Ishikawa (cell line): Measurements from ENCODE around the gene VPS72.
A peak's percentile ranks its signal among the peaks of the same experiment; 100 is the strongest.

Source experiments
- CEBPB ChIP-seq: IDR thresholded peaks from 2 replicates; pipeline ENCODE4 v1.6.1; 2012
- CREB1 ChIP-seq: IDR thresholded peaks from 2 replicates; pipeline ENCODE4 v1.6.1; 2012; ENCODE audit warnings: low read depth
- EGR1 ChIP-seq: IDR thresholded peaks from 2 replicates; pipeline ENCODE4 v1.6.1; 2012
- EP300 ChIP-seq: IDR thresholded peaks from 2 replicates; pipeline ENCODE4 v1.6.1; 2012; ENCODE audit warnings: borderline replicate concordance
- FOXM1 ChIP-seq: IDR thresholded peaks from 2 replicates; pipeline ENCODE4 v1.6.1; 2012; ENCODE audit warnings: low read depth, borderline replicate concordance
- MAX ChIP-seq: IDR thresholded peaks from 2 replicates; pipeline ENCODE4 v1.6.1; 2012
- NFIC ChIP-seq: IDR thresholded peaks from 2 replicates; pipeline ENCODE4 v1.6.1; 2012
- RAD21 ChIP-seq: IDR thresholded peaks from 2 replicates; pipeline ENCODE4 v1.6.1; 2012; ENCODE audit warnings: low read depth
- REST ChIP-seq: IDR thresholded peaks from 2 replicates; pipeline ENCODE4 v1.6.1; 2012; ENCODE audit warnings: low read depth, mild to moderate bottlenecking
- TAF1 ChIP-seq: IDR thresholded peaks from 2 replicates; pipeline ENCODE4 v1.6.1; 2012; ENCODE audit warnings: low read depth, mild to moderate bottlenecking
- TCF12 ChIP-seq: IDR thresholded peaks from 2 replicates; pipeline ENCODE4 v1.6.1; 2012; ENCODE audit warnings: low read depth
- TEAD4 ChIP-seq: IDR thresholded peaks from 2 replicates; pipeline ENCODE4 v1.6.1; 2012
- USF1 ChIP-seq: IDR thresholded peaks from 2 replicates; pipeline ENCODE4 v1.6.1; 2012
- YY1 ChIP-seq: IDR thresholded peaks from 2 replicates; pipeline ENCODE4 v1.6.1; 2012; ENCODE audit warnings: low read depth
- ZBTB7A ChIP-seq: IDR thresholded peaks from 2 replicates; pipeline ENCODE4 v1.6.1; 2012; ENCODE audit warnings: low read depth

Gene VPS72

GRCh38 chr1:151189637-151190445 lies at the start of gene VPS72:
TSS of gene VPS72 (minus strand) at chr1:151190197. CDS start at chr1:151190121, 76 bp downstream.
- no peak for TF ChIP-seq EGR1
- TF ChIP-seq YY1 = peak; percentile 86
- TF ChIP-seq NFIC = peak; percentile 52
- TF ChIP-seq RAD21 = no peak; the same call in 1 of the 2 replicates
- TF ChIP-seq REST = no peak
- TF ChIP-seq ZBTB7A = peak; percentile 84
- peak; percentile 35; the same call in 1 of the 2 replicates for TF ChIP-seq TEAD4
- TF ChIP-seq TCF12 = peak; percentile 77
- TF ChIP-seq USF1 = 0 out of 2 replicates have a peak, but pooled peaks have one; percentile 31
- TF ChIP-seq EP300 = peak; percentile 34; the same call in 1 of the 2 replicates
- TF ChIP-seq FOXM1 = no peak
- peak; percentile 70 for TF ChIP-seq MAX
- TF ChIP-seq TAF1 = peak; percentile 91; the same call in 1 of the 2 replicates
- no peak for TF ChIP-seq CREB1
- no peak for TF ChIP-seq CEBPB

- no peak for TF ChIP-seq TEAD4
- TF ChIP-seq TCF12 = no peak
- no peak for TF ChIP-seq ZBTB7A
- TF ChIP-seq YY1 = no peak
- no peak for TF ChIP-seq FOXM1
- TF ChIP-seq EGR1 = no peak
Observed at GRCh38 chr1:151238467-151238739, 48.4 kb upstream of the VPS72 start.

- TF ChIP-seq NFIC (no peak), CEBPB (no peak), MAX (no peak)
Observed at GRCh38 chr1:151237678-151238466, 47.9 kb upstream of the VPS72 start.

GRCh38 chr1:151235235-151235634 lies 45.2 kb upstream of the VPS72 start:
- TF ChIP-seq CREB1 (no peak), TAF1 (no peak), ZBTB7A (no peak), REST (no peak), YY1 (no peak), NFIC (no peak), FOXM1 (no peak), TEAD4 (no peak), USF1 (no peak), EP300 (no peak), RAD21 (no peak), EGR1 (no peak), TCF12 (no peak), CEBPB (no peak), MAX (no peak)

GRCh38 chr1:151222130-151222529 lies 32.1 kb upstream of the VPS72 start:
- no peak for TF ChIP-seq TAF1
- TF ChIP-seq CREB1 = no peak
- TF ChIP-seq FOXM1 = no peak
- TF ChIP-seq ZBTB7A = no peak
- no peak for TF ChIP-seq YY1
- no peak for TF ChIP-seq NFIC
- TF ChIP-seq EP300 = no peak
- no peak for TF ChIP-seq REST
- TF ChIP-seq CEBPB = no peak
